GM19238 (cell line): Measurements from ENCODE around the gene COL4A1.
"Not testable (repeated sequence)": the region's sequence is repeated elsewhere in the genome, so short reads cannot be mapped to it uniquely, and the experiment has no call there.

Experiments
- DNase-seq: peaks from one replicate; pipeline ENCODE4 v3.0.0; 2011; ENCODE audit warnings: low spot score; ENCODE audit not compliant: insufficient read length

Gene COL4A1

GRCh38 chr13:110324026-110324749 is 17.2 kb upstream of the COL4A1 start:
- no peak for DNase-seq

GRCh38 chr13:110323172-110323891 is 16.4 kb upstream of the COL4A1 start:
- no peak for DNase-seq

GRCh38 chr13:110322828-110323171 is 15.8 kb upstream of the COL4A1 start:
- DNase-seq: no peak

- no peak for DNase-seq
These were observed 15.3 kb upstream of the COL4A1 start for GRCh38 chr13:110322126-110322827.

- not testable (repeated sequence) for DNase-seq
These were observed 14.6 kb upstream of the COL4A1 start for GRCh38 chr13:110321573-110321972.

DNA sequence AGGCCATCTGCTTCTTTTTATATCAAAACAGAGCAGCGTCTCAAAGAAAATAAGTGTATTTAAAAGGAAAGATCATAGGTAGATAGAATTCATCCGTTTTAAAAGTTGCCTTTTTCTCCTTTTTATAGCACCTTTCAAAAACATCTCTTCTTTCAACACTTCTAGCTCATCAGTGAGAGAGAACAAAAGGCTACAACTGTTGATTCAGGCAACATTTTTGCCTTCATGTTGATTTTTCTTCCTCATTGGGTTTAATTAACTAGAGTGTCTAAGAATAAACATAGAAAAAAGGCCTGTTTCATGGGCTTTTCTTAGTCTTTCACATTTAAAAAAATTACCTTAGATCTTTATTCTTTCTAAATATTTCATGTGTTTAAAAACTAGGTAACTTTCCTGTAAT is 13.7 kb upstream of the COL4A1 start:
- DNase-seq: no peak

DNA sequence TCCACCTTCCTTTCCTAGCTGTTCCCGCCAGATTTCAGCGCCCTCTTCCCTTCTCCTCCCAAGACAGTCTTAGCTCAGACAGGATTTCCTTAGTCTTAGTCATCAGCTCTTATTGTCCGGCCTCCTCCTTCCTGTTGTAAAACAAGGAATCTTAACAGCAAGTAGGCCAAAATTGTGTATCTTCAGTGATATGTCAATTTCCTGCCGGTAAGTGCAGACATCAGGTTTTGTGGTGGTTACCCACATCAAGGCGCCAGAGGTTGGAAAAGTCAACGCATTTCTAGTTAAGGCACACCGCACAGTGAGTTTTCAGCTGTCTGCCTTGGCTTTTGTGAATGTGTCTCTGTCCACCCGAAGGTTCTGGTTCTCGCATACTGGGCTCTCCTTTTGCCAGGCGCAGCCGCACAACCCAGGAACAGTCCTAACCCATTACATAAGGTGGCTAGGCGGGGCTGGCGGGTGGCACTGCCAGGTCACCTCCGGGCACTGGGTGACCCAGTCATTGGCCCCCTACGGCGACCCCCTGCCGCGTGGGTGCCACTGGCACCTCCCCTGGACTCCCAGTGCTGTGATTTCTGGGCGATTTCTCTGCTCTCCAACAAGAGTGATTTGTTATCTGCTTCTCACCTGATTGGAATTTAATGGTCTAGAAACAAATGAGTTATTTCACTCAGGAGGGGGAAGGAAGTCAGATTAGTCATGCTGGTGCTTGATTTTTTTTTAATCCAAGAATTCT is 13.0 kb upstream of the COL4A1 start:
- no peak for DNase-seq

DNA sequence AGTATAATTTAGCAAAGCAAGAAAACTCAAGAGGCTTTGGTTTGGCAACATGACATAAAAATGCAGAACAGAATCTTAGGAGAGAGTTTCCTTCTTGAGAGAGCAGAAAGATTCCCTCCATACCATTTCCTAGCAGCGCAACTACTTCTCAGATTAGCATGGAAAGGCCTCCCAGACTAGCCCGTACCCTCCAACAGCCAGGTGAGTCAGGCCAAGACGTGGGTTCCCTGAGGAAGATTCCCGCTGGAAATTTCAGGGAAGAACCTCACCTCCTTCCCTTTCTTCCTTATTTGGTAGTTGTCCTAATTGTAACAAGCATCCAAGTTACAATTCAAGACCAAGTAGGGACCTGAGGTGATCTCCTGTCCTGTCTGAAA is 12.4 kb upstream of the COL4A1 start:
- no peak for DNase-seq

GRCh38 chr13:110318920-110319319 is 12.0 kb upstream of the COL4A1 start:
- DNase-seq: no peak

- DNase-seq: no peak
These were observed 10.7 kb upstream of the COL4A1 start for GRCh38 chr13:110317496-110318195.

GRCh38 chr13:110317093-110317492 is 10.1 kb upstream of the COL4A1 start:
- DNase-seq: no peak

DNA sequence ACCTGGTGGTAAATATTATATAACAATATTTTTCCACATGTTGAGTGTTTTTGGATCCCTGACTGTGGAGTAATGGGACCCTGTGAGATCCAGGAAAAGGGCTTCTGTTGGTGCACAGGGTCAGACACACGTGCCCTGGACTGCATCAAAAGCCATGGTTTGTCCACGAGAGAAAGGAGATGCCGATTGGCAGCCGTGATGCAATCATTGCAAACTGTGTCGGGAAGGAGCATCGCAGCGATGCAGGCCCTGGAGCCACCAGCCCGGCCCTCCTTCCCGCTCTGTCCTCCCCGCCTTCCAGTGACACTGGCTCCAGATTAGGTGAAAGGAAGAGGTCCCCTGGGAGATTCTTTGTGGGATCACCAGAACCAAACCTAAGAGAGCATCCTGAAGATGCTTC is 9.2 kb upstream of the COL4A1 start:
- DNase-seq: no peak

- DNase-seq: no peak
These were observed 7.7 kb upstream of the COL4A1 start for GRCh38 chr13:110314516-110315245.

- not testable (repeated sequence) for DNase-seq
These were observed 6.8 kb upstream of the COL4A1 start for GRCh38 chr13:110313733-110314132.

DNA sequence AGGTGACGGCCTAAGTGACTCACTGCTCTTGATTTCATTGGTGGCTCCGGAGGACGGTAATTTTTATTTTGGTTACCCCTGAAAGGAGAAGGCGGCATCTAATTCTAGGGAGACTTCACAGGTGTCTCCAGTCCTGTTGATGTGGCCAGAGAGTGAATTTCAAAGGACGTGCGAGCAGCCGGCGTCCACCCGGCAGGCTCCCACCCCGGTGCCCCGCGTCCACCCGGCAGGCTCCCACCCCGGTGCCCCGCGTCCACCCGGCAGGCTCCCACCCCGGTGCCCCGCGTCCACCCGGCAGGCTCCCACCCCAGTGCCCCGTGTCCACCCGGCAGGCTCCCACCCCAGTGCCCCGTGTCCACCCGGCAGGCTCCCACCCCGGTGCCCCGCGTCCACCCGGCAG is 6.3 kb upstream of the COL4A1 start:
- DNase-seq: not testable (repeated sequence)

GRCh38 chr13:110312339-110313031 is 5.5 kb upstream of the COL4A1 start:
- DNase-seq: no peak

DNA sequence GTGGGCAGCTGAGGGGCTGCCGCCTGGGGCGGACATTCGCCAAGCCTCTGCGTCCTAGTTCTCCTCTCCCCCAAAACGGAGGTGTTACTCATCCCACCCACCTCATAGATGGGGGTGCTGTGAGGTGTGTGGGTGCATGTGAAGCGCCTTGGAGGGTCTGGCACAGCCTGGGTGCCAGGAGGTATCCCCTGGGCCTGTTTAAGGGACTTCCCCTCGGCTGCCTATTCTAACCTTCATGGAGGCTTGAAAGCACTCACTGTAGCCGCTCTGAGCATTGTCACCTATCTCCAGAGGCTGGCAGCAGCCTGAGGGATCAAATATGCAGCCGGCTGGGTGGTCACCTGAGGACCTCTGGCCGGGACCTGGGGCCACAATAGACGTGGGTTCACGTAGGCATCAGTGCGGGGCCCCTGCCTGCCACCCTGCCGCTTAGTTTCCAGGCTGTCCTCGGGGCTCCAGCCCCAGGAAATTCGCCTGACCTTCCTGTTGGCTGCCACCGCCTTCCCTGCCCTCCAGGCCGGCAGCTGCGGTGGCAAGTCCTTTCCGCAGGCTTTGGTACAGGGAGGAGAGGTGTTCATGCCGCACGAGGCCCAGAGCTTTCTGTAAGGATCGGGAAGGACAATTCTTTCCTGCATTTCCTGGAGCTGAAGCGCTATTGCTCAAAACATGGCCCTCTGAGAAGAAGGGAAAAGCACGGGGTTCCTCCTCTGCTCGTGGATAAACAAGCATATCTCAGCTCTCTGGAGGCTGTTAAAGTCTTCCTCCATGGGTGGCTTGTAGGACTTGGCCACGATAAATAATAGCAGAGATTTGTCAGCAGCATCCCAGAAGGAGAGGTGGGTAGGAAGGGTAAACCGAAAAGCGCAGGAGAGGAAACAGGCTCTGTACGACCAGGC is 4.7 kb upstream of the COL4A1 start:
- DNase-seq: no peak

DNA sequence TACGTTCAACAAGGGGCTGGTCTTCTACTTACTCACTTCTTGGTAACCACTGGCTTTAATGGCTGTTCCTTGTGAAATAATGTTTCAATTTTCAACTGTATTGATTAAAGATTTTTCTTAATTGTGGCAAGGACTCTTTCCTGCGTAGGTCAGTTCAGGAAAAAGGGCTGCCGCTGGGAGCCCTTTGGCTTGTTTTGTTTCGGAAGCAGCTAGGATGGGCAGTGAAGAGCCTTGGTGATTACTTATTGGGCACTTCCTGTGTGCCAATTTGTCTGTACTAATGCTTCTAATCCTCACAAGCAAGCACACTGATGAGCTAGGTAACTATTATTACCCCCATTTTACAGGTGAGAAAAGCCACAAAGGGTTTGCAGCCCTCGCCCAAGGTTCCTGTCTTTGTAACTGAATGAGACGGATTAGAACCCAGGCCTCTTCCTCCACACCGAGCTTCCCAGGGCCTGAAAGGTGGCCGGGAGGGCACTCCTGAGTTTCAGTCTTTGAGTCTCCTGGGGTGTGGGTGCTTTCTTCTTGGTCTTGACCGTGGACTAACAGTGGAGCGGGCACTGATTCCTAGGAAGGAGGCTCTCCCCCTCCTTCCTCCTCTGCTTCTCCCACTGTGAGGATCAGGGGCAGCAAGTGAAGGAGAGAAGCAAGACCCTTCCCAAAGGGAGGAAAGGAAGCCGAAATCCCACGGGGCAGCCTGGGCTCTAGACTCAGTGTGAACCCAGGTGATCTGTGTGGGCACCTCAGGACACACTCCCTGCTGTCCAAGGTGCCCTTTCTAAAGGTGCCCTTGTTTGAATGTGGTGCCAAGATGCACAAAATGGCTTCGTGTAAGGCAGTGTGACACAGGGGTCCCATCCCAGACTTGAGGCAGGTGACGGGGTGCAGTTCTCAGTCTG is 3.8 kb upstream of the COL4A1 start:
- DNase-seq: no peak
